ENCODE data around the gene NTRK2.

NTRK2 gene

GRCh38 chr9:84999788-85000187 is 330.3 kb downstream of the NTRK2 start:
- no peaks in the 10 kb centered on the region for H3K9me3 ChIP-seq (ENCODE audit: control insufficient read depth, insufficient read depth, low read depth, low read length)
- ChIA-PET CTCF (interaction anchor here (0.8 kb wide), 1 partner anchor 331 kb away, joined by 3 read pairs; no protein-coding TSS in a partner anchor), POLR2A (no interaction called here)
- TF ChIP-seq ZNF239 (tag by site-specific recombination; IDR thresholded peaks at IDR 0.05) (no peak), MYNN (tag by site-specific recombination; IDR thresholded peaks at IDR 0.05; ENCODE audit: borderline replicate concordance) (no peak), ZNF830 (tag by site-specific recombination; IDR thresholded peaks at IDR 0.05; ENCODE audit: low read depth) (no peak), KLF10 (tag by site-specific recombination; IDR thresholded peaks at IDR 0.05) (no peak), ZBTB17 (tag by site-specific recombination; IDR thresholded peaks at IDR 0.05) (no peak), ZNF621 (tag by site-specific recombination; IDR thresholded peaks at IDR 0.05) (no peak), ZNF354C (tag by site-specific recombination; IDR thresholded peaks at IDR 0.05; ENCODE audit: borderline replicate concordance, low read depth) (no peak), TCF7L2 (IDR thresholded peaks at IDR 0.05; ENCODE audit: borderline replicate concordance, low read depth, low read length) (no peak), ZNF596 (tag by site-specific recombination; IDR thresholded peaks at IDR 0.05) (no peak), ZNF391 (tag by site-specific recombination; IDR thresholded peaks at IDR 0.05; ENCODE audit: borderline replicate concordance, low read depth) (no peak), ZNF544 (tag by site-specific recombination; IDR thresholded peaks at IDR 0.05) (no peak)
- TF ChIP-seq, protein P1, sequence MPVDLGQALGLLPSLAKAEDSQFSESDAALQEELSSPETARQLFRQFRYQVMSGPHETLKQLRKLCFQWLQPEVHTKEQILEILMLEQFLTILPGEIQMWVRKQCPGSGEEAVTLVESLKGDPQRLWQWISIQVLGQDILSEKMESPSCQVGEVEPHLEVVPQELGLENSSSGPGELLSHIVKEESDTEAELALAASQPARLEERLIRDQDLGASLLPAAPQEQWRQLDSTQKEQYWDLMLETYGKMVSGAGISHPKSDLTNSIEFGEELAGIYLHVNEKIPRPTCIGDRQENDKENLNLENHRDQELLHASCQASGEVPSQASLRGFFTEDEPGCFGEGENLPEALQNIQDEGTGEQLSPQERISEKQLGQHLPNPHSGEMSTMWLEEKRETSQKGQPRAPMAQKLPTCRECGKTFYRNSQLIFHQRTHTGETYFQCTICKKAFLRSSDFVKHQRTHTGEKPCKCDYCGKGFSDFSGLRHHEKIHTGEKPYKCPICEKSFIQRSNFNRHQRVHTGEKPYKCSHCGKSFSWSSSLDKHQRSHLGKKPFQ (tag by site-specific recombination; IDR thresholded peaks at IDR 0.05) = no peak
- TF ChIP-seq, protein P2, sequence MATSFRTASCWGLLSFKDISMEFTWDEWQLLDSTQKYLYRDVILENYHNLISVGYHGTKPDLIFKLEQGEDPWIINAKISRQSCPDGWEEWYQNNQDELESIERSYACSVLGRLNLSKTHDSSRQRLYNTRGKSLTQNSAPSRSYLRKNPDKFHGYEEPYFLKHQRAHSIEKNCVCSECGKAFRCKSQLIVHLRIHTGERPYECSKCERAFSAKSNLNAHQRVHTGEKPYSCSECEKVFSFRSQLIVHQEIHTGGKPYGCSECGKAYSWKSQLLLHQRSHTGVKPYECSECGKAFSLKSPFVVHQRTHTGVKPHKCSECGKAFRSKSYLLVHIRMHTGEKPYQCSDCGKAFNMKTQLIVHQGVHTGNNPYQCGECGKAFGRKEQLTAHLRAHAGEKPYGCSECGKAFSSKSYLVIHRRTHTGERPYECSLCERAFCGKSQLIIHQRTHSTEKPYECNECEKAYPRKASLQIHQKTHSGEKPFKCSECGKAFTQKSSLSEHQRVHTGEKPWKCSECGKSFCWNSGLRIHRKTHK (tag by site-specific recombination; IDR thresholded peaks at IDR 0.05) = no peak
- no peak overlapping the region for H3K4me3 ChIP-seq (ENCODE audit: low read depth, low read length)
- no peaks in the 10 kb centered on the region for H3K4me1 ChIP-seq (ENCODE audit: control insufficient read depth, insufficient read depth, low read length)
- H3K27ac ChIP-seq (ENCODE audit: extremely low read depth, low read depth, low read length) = no peak overlapping the region
- no peaks in the 10 kb centered on the region for H3K36me3 ChIP-seq (ENCODE audit: control insufficient read depth in 2 of 2, insufficient read depth in 1 of 2, low read length in 2 of 2)

DNA sequence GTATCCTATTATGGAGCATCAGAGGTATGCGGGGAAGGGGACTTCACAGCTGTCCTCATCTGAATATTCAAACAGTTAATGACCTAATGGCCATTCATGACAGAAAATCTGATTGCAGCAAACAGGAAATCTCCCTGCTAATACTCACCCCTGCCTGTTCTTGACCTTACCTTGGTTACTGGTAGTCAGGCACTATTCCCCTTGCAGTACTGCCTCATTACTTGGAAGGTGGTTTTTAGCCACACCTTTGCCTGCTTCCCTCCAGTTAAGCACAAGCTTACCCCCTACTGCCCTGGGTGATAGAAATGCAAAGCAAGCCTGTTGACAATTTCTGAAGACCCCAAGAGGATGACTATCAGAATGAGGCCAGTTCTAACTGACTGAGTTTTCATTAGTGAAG is 332.4 kb downstream of the NTRK2 start:
- ChIA-PET POLR2A (no interaction called here), CTCF (no interaction called here)
- H3K27ac ChIP-seq (ENCODE audit: extremely low read depth, low read depth, low read length) = no peak overlapping the region
- H3K36me3 ChIP-seq (ENCODE audit: control insufficient read depth in 2 of 2, insufficient read depth in 1 of 2, low read length in 2 of 2) = no peaks in the 10 kb centered on the region
- no peak overlapping the region for H3K4me3 ChIP-seq (ENCODE audit: low read depth, low read length)
- no peaks in the 10 kb centered on the region for H3K4me1 ChIP-seq (ENCODE audit: control insufficient read depth, insufficient read depth, low read length)
- H3K9me3 ChIP-seq (ENCODE audit: control insufficient read depth, insufficient read depth, low read depth, low read length) = no peaks in the 10 kb centered on the region
- TF ChIP-seq ZNF398 (tag by site-specific recombination; IDR thresholded peaks at IDR 0.05) (no peak), ZFHX2 (tag by site-specific recombination; conservative IDR thresholded peaks at IDR 0.05) (no peak), REST (tag by site-specific recombination; IDR thresholded peaks at IDR 0.05) (no peak), IKZF3 (tag by site-specific recombination; IDR thresholded peaks at IDR 0.05) (no peak), ZNF48 (tag by site-specific recombination; IDR thresholded peaks at IDR 0.05) (no peak), ZNF701 (tag by site-specific recombination; IDR thresholded peaks at IDR 0.05) (no peak), KLF16 (tag by site-specific recombination; IDR thresholded peaks at IDR 0.05) (no peak)
- TF ChIP-seq, protein P3, sequence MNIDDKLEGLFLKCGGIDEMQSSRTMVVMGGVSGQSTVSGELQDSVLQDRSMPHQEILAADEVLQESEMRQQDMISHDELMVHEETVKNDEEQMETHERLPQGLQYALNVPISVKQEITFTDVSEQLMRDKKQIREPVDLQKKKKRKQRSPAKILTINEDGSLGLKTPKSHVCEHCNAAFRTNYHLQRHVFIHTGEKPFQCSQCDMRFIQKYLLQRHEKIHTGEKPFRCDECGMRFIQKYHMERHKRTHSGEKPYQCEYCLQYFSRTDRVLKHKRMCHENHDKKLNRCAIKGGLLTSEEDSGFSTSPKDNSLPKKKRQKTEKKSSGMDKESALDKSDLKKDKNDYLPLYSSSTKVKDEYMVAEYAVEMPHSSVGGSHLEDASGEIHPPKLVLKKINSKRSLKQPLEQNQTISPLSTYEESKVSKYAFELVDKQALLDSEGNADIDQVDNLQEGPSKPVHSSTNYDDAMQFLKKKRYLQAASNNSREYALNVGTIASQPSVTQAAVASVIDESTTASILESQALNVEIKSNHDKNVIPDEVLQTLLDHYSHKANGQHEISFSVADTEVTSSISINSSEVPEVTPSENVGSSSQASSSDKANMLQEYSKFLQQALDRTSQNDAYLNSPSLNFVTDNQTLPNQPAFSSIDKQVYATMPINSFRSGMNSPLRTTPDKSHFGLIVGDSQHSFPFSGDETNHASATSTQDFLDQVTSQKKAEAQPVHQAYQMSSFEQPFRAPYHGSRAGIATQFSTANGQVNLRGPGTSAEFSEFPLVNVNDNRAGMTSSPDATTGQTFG (tag by site-specific recombination; IDR thresholded peaks at IDR 0.05; ENCODE audit: borderline replicate concordance) = no peak
- TF ChIP-seq, protein P4, sequence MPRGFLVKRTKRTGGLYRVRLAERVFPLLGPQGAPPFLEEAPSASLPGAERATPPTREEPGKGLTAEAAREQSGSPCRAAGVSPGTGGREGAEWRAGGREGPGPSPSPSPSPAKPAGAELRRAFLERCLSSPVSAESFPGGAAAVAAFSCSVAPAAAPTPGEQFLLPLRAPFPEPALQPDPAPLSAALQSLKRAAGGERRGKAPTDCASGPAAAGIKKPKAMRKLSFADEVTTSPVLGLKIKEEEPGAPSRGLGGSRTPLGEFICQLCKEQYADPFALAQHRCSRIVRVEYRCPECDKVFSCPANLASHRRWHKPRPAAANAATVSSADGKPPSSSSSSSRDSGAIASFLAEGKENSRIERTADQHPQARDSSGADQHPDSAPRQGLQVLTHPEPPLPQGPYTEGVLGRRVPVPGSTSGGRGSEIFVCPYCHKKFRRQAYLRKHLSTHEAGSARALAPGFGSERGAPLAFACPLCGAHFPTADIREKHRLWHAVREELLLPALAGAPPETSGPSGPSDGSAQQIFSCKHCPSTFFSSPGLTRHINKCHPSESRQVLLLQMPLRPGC (tag by site-specific recombination; IDR thresholded peaks at IDR 0.05) = no peak

All from HEK293 (cell line).